Thoracic aorta (tissue), 2 donors: ENCODE data around the gene HOXD13. TPM values are rescaled to one million over a fixed set of nuclear protein-coding genes. Genes with fewer than 3 reads are reported as not detected.

Experiments used
- ATAC-seq: fragments of 150-250 bp; one replicate; pipeline ENCODE4 v1.8.0; 2017; ENCODE audit warnings: low read depth; ENCODE audit not compliant: insufficient number of reproducible peaks, low FRiP score
- DNase-seq: peaks from one replicate; pipeline ENCODE4 v3.0.0-alpha.2; 2020; ENCODE audit warnings: low spot score
- H3K27ac ChIP-seq, 2 donors: fragments of 200-600 bp; sonication (generic); 1 replicate in 1 of 2; 2 replicates in 1 of 2; pipeline ENCODE4 v1.5.1; 2016; ENCODE audit warnings: mild to moderate bottlenecking in 2 of 2, moderate library complexity in 2 of 2
- H3K27me3 ChIP-seq: fragments of 200-600 bp; sonication (generic); replicated peaks from 2 replicates; pipeline ENCODE4 v1.6.0; 2016; ENCODE audit warnings: mild to moderate bottlenecking; ENCODE audit not compliant: insufficient read depth
- H3K36me3 ChIP-seq: fragments of 200-600 bp; sonication (generic); one replicate; pipeline ENCODE4 v1.5.1; 2016
- H3K4me1 ChIP-seq, 2 donors: fragments of 200-600 bp; sonication (generic); 1 replicate in 1 of 2; 2 replicates in 1 of 2; pipeline versions ENCODE4 v1.5.1 to v1.6.0; 2016; ENCODE audit warnings: low read depth in 2 of 2, mild to moderate bottlenecking in 1 of 2; ENCODE audit not compliant: control insufficient read depth in 1 of 2
- H3K4me3 ChIP-seq: fragments of 200-600 bp; sonication (generic); 2 replicates; pipeline ENCODE4 v1.5.1; 2016; ENCODE audit warnings: mild to moderate bottlenecking
- H3K9me3 ChIP-seq: fragments of 200-600 bp; sonication (generic); 2 replicates; pipeline ENCODE4 v1.5.1; 2016
- total RNA-seq, 2 donors: library from RNA; depleted of rRNA; stranded (reverse); fragments of >200 nt; gene quantifications; one replicate each; pipeline versions ENCODE4 v1.1.0 to v1.2.3, GENCODE V29; 2016
- TF ChIP-seq, protein P1 (sequence below): fragments of 200-600 bp; sonication (generic); IDR thresholded peaks from one replicate; pipeline ENCODE4 v1.5.1; 2019; ENCODE audit warnings: antibody characterized with exemption

Gene HOXD13
- total RNA-seq, 2 donors from 2014 or later: not detected

DNA sequence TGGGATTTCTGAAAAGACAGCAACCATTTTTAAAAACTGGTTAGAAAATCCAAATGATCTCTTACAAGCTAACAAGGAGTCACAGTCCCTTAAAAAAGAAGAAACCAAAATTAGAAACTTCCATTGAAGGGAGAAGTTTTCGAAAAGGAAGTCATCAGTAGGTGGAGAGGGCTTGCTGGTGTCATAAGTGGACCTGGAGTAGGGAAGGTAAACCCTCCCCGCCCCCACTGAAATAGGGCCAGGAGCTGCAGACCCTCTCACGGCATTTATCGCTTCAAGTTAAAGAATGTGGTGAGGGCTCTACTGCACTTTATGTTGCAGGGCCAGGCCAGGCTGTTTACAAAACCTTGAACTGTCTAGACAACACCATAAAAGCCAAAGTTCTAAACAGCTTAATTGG lies 17.4 kb downstream of the HOXD13 start:
- Histone ChIP-seq H3K9me3 (no peaks in the 10 kb centered on the region), H3K4me1 (peaks cover 5 to 15% of the 10 kb centered on the region in 2 donors), H3K27me3 (peaks cover 42% of the 10 kb centered on the region), H3K4me3 (no peak overlapping the region), H3K36me3 (no peaks in the 10 kb centered on the region), H3K27ac (no peak overlapping the region)
- TF ChIP-seq, protein P1, sequence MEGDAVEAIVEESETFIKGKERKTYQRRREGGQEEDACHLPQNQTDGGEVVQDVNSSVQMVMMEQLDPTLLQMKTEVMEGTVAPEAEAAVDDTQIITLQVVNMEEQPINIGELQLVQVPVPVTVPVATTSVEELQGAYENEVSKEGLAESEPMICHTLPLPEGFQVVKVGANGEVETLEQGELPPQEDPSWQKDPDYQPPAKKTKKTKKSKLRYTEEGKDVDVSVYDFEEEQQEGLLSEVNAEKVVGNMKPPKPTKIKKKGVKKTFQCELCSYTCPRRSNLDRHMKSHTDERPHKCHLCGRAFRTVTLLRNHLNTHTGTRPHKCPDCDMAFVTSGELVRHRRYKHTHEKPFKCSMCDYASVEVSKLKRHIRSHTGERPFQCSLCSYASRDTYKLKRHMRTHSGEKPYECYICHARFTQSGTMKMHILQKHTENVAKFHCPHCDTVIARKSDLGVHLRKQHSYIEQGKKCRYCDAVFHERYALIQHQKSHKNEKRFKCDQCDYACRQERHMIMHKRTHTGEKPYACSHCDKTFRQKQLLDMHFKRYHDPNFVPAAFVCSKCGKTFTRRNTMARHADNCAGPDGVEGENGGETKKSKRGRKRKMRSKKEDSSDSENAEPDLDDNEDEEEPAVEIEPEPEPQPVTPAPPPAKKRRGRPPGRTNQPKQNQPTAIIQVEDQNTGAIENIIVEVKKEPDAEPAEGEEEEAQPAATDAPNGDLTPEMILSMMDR: no peak
- DNase-seq (no peak), ATAC-seq (no peak)

- TF ChIP-seq, protein P1: no peak
- DNase-seq: no peak
- Histone ChIP-seq H3K4me1 (peaks cover 5 to 13% of the 10 kb centered on the region in 2 donors), H3K27ac (no peak overlapping the region), H3K9me3 (no peaks in the 10 kb centered on the region), H3K36me3 (no peaks in the 10 kb centered on the region), H3K27me3 (peaks cover 39% of the 10 kb centered on the region), H3K4me3 (no peak overlapping the region)
- no peak for ATAC-seq
Measured at GRCh38 chr2:176110415-176111308, 18.1 kb downstream of the HOXD13 start.

GRCh38 chr2:176111309-176111663 lies 18.8 kb downstream of the HOXD13 start:
- Histone ChIP-seq H3K27me3 (peaks cover 41% of the 10 kb centered on the region), H3K9me3 (no peaks in the 10 kb centered on the region), H3K4me3 (no peak overlapping the region), H3K4me1 (peaks cover 5 to 14% of the 10 kb centered on the region in 2 donors), H3K27ac (no peak overlapping the region), H3K36me3 (no peaks in the 10 kb centered on the region)
- TF ChIP-seq, protein P1: no peak
- DNase-seq: no peak
- no peak for ATAC-seq

GRCh38 chr2:176111846-176112374 lies 19.4 kb downstream of the HOXD13 start:
- Histone ChIP-seq H3K9me3 (no peaks in the 10 kb centered on the region), H3K36me3 (no peaks in the 10 kb centered on the region), H3K4me3 (no peak overlapping the region), H3K4me1 (peaks cover 2 to 13% of the 10 kb centered on the region in 2 donors), H3K27ac (no peak overlapping the region), H3K27me3 (peaks cover 47% of the 10 kb centered on the region)
- TF ChIP-seq, protein P1: no peak
- DNase-seq (no peak), ATAC-seq (no peak)

GRCh38 chr2:176112375-176113302 lies 20.1 kb downstream of the HOXD13 start:
- DNase-seq (no peak), ATAC-seq (no peak)
- H3K27ac ChIP-seq: no peak overlapping the region
- TF ChIP-seq, protein P1: no peak
- H3K36me3 ChIP-seq: no peaks in the 10 kb centered on the region
- H3K4me3 ChIP-seq: no peak overlapping the region
- no peaks in the 10 kb centered on the region for H3K9me3 ChIP-seq
- peaks cover 0 to 9% of the 10 kb centered on the region in 2 donors for H3K4me1 ChIP-seq
- peaks cover 52% of the 10 kb centered on the region for H3K27me3 ChIP-seq
